Prostate gland (tissue), 2 donors: ENCODE data around the gene LZTR1.

ENCODE experiments used
- POLR2A ChIP-seq: fragments of 450-650 bp; IDR thresholded peaks from one replicate; pipeline ENCODE4 v1.6.1; 2016; ENCODE audit warnings: antibody characterized with exemption, mild to moderate bottlenecking
- TF ChIP-seq, protein P1 (sequence below), 4 experiments: fragments of 200-600 bp in 2 of 4; fragments of 450-650 bp in 2 of 4; sonication (generic) in 2 of 4; IDR thresholded peaks; 1 replicate in 3 of 4; 2 replicates in 1 of 4; pipeline ENCODE4 v1.5.1; 2016 to 2019; ENCODE audit warnings: antibody characterized with exemption in 4 of 4, mild to moderate bottlenecking in 2 of 4, moderate library complexity in 2 of 4

DNA sequence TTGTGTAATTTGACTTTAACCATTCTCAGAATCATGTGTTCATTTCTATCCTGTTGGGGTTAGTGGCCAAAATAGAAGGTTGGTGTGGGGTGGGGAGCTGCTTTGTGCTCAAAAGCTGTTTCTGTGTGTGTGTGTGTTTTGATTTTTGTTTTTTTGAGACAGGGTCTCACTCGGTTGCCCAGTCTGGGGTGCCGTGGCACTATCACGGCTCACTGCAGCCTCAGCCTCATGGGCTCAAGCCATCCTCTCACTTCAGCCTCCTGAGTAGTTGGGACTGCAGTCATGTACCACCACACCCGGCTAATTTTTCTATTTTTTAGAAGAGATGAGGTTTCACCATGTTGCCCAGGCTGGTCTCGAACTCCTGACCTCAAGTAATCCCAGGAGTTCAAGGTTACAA is 33.1 kb upstream of the LZTR1 start:
- TF ChIP-seq, protein P1, sequence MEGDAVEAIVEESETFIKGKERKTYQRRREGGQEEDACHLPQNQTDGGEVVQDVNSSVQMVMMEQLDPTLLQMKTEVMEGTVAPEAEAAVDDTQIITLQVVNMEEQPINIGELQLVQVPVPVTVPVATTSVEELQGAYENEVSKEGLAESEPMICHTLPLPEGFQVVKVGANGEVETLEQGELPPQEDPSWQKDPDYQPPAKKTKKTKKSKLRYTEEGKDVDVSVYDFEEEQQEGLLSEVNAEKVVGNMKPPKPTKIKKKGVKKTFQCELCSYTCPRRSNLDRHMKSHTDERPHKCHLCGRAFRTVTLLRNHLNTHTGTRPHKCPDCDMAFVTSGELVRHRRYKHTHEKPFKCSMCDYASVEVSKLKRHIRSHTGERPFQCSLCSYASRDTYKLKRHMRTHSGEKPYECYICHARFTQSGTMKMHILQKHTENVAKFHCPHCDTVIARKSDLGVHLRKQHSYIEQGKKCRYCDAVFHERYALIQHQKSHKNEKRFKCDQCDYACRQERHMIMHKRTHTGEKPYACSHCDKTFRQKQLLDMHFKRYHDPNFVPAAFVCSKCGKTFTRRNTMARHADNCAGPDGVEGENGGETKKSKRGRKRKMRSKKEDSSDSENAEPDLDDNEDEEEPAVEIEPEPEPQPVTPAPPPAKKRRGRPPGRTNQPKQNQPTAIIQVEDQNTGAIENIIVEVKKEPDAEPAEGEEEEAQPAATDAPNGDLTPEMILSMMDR (IDR thresholded peaks at IDR 0.05): no peak
- TF ChIP-seq POLR2A: no peak
